GM23248 (cell line): Measurements from ENCODE around the gene ADM2.
"Not testable (repeated sequence)": the region's sequence is repeated elsewhere in the genome, so short reads cannot be mapped to it uniquely, and the experiment has no call there.

ENCODE experiments used
- EZH2 ChIP-seq: fragments of 200-600 bp; sonication (generic); IDR thresholded peaks from 2 replicates; pipeline ENCODE4 v1.6.1; 2018; ENCODE audit warnings: antibody characterized with exemption, mild to moderate bottlenecking; ENCODE audit not compliant: insufficient read depth, poor library complexity, severe bottlenecking
- EZH2phosphoT487 ChIP-seq: fragments of 200-600 bp; sonication (generic); IDR thresholded peaks from 2 replicates; pipeline ENCODE4 v1.6.1; 2018; ENCODE audit warnings: antibody characterized with exemption, moderate library complexity, mild to moderate bottlenecking, low read depth; ENCODE audit not compliant: insufficient read depth

DNA sequence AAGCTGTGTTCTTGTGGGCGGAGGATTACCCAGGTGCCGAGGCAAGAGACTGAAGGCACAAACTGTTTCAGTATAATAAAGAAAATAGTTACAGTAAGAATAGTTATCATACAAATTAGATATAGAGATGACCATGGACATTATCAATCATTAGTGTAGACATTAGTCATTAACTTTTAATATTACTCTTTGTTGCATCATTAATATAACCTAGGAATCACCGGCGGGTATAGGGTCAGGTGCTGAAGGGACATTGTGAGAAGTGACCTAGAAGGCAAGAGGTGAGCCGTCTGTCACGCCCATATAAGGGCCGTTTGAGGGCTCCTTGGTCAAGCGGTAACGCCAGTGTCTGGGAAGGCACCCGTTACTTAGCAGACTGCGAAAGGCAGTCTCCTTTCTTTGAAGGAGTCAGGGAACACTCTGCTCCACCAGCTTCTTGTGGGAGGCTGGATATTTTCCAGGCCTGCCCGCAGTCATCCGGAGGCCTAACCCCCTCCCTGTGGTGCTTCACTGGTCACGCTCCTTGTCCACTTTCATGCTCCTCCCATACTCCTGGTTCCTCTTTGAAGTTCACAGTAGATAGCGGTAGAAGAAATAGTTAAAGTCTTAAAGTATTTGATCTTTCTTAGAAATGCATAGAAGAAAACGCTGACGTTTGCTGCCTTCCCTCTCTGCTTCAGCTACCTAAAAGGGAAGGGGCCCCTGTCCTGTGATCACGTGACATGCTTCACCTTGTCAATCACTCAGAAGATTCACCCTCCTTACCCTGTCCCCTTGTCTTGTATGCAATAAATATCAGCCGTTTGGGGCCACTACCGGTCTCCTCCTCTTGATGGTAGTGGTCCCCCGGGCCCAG lies 52.7 kb downstream of the ADM2 start:
- not testable (repeated sequence) for TF ChIP-seq EZH2phosphoT487, EZH2
